Loucy (cell line): Measurements from ENCODE around the gene FARS2.

Source experiments
- H2AFZ ChIP-seq: fragments of 200-600 bp; sonication (generic); 2 replicates; pipeline ENCODE4 v1.6.0; 2016; ENCODE audit warnings: antibody characterized with exemption, mild to moderate bottlenecking, low read length, moderate library complexity
- H3F3A ChIP-seq: fragments of 200-600 bp; 2 replicates; pipeline ENCODE4 v1.6.0; 2016; ENCODE audit warnings: antibody characterized with exemption, low read depth, mild to moderate bottlenecking
- H3K27me3 ChIP-seq: fragments of 200-600 bp; sonication (generic); 2 replicates; pipeline ENCODE4 v1.6.1; 2014; ENCODE audit warnings: low read length, mild to moderate bottlenecking; ENCODE audit not compliant: insufficient read depth, poor library complexity, severe bottlenecking
- H3K36me3 ChIP-seq: fragments of 200-600 bp; sonication (generic); 2 replicates; pipeline ENCODE4 v1.6.1; 2016; ENCODE audit warnings: low read length; ENCODE audit not compliant: insufficient read depth
- H3K4me1 ChIP-seq: fragments of 200-600 bp; sonication (generic); 2 replicates; pipeline ENCODE4 v1.5.1; 2014; ENCODE audit warnings: low read length, mild to moderate bottlenecking; ENCODE audit not compliant: insufficient read depth, poor library complexity, severe bottlenecking
- H3K4me2 ChIP-seq: fragments of 200-600 bp; sonication (generic); 2 replicates; pipeline ENCODE4 v1.6.0; 2014; ENCODE audit warnings: antibody characterized with exemption, low read length, low read depth, mild to moderate bottlenecking; ENCODE audit not compliant: poor library complexity, severe bottlenecking
- H3K4me3 ChIP-seq: fragments of 200-600 bp; sonication (generic); 2 replicates; pipeline ENCODE4 v1.5.1; 2014; ENCODE audit warnings: low read length, mild to moderate bottlenecking, mixed read lengths; ENCODE audit not compliant: poor library complexity, severe bottlenecking
- H3K79me2 ChIP-seq: fragments of 200-600 bp; sonication (generic); 2 replicates; pipeline ENCODE4 v1.6.1; 2014; ENCODE audit warnings: low read length; ENCODE audit not compliant: insufficient read depth
- H3K9ac ChIP-seq: fragments of 200-600 bp; sonication (generic); 2 replicates; pipeline ENCODE4 v1.6.0; 2014; ENCODE audit warnings: mild to moderate bottlenecking, low read depth, low read length, moderate library complexity; ENCODE audit not compliant: poor library complexity, severe bottlenecking
- H3K9me2 ChIP-seq: fragments of 200-600 bp; sonication (generic); replicated peaks from 2 replicates; pipeline ENCODE4 v1.6.1; 2016; ENCODE audit warnings: low read depth, low read length, mixed read lengths
- H3K9me3 ChIP-seq: fragments of 200-600 bp; sonication (generic); 2 replicates; pipeline ENCODE4 v1.6.1; 2014; ENCODE audit warnings: mild to moderate bottlenecking, antibody characterized with exemption, low read length, low read depth; ENCODE audit not compliant: insufficient read depth
- H4K20me1 ChIP-seq: fragments of 200-600 bp; sonication (generic); 2 replicates; pipeline ENCODE4 v1.6.0; 2014; ENCODE audit warnings: antibody characterized with exemption, low read length, mild to moderate bottlenecking; ENCODE audit not compliant: insufficient read depth, poor library complexity, severe bottlenecking
- EZH2phosphoT487 ChIP-seq: fragments of 200-600 bp; IDR thresholded peaks from 2 replicates; pipeline ENCODE4 v1.6.1; 2018; ENCODE audit warnings: antibody characterized with exemption, mild to moderate bottlenecking, moderate library complexity, borderline replicate concordance
- TF ChIP-seq, protein P1 (sequence below): fragments of 200-600 bp; sonication (generic); conservative IDR thresholded peaks from 2 replicates; pipeline ENCODE4 v1.5.1; 2014; ENCODE audit warnings: mild to moderate bottlenecking, antibody characterized with exemption, low read length

The FARS2 gene

DNA sequence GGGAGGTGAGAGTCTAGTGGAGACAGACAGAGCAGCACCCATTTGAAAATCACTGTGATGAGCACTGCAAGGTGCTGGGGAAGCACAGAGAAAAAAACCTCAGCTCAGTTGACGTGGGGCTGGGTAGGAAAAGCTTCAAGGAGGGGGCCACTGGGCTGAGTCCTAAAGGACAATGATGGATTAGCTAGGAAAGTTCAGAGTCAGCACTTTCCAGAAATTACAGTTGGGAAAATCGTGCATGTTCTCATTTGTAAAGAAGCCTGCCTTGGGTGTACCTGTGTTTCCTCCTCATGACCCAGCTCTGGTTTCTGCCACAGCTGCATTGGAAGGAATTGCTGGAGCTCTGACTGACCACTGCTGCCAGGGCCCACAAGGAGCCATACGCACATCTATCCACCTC is 221.3 kb downstream of the FARS2 start:
- TF ChIP-seq, protein P1, sequence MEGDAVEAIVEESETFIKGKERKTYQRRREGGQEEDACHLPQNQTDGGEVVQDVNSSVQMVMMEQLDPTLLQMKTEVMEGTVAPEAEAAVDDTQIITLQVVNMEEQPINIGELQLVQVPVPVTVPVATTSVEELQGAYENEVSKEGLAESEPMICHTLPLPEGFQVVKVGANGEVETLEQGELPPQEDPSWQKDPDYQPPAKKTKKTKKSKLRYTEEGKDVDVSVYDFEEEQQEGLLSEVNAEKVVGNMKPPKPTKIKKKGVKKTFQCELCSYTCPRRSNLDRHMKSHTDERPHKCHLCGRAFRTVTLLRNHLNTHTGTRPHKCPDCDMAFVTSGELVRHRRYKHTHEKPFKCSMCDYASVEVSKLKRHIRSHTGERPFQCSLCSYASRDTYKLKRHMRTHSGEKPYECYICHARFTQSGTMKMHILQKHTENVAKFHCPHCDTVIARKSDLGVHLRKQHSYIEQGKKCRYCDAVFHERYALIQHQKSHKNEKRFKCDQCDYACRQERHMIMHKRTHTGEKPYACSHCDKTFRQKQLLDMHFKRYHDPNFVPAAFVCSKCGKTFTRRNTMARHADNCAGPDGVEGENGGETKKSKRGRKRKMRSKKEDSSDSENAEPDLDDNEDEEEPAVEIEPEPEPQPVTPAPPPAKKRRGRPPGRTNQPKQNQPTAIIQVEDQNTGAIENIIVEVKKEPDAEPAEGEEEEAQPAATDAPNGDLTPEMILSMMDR: no peak
- TF ChIP-seq EZH2phosphoT487: no peak
- no peak overlapping the region for H3K9ac ChIP-seq

DNA sequence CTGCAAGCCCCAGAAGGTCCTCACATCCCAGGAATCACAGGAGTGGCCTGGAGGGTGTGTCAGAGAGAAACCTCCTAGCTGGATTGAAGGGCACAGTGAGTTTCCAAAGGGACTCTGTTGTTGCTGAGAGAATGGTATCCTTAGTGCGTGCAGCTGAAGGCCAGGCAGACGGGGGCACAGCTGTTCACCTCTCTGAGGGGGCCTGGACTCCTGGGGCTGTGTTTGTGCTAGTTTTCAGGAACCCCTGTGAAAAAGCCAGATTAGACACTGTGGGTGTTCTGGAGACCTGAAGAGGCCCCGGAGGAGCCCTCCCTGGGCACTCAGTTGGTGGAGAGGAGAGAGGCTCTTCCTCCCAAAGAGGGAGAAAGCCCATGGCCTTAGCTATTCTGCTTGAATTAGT is 223.4 kb downstream of the FARS2 start:
- Histone ChIP-seq H3K4me2 (no peak overlapping the region), H3F3A (no peaks in the 10 kb centered on the region), H3K9ac (no peak overlapping the region), H3K9me2 (no peaks in the 10 kb centered on the region), H3K4me1 (no peaks in the 10 kb centered on the region), H3K27me3 (no peaks in the 10 kb centered on the region), H3K36me3 (no peaks in the 10 kb centered on the region), H3K79me2 (no peaks in the 10 kb centered on the region), H3K9me3 (no peaks in the 10 kb centered on the region), H3K4me3 (no peak overlapping the region), H2AFZ (no peak overlapping the region), H4K20me1 (no peaks in the 10 kb centered on the region)
- TF ChIP-seq, protein P1: no peak
- no peak for TF ChIP-seq EZH2phosphoT487

More for the DNA sequence above, 221.3 kb downstream of the FARS2 start:
- Histone ChIP-seq H2AFZ (no peak overlapping the region), H3K79me2 (no peaks in the 10 kb centered on the region), H3K4me1 (no peaks in the 10 kb centered on the region), H3K9me2 (no peaks in the 10 kb centered on the region), H3F3A (no peaks in the 10 kb centered on the region), H3K27me3 (no peaks in the 10 kb centered on the region), H3K4me2 (no peak overlapping the region), H3K4me3 (no peak overlapping the region), H3K36me3 (no peaks in the 10 kb centered on the region), H4K20me1 (no peaks in the 10 kb centered on the region), H3K9me3 (no peaks in the 10 kb centered on the region)

DNA sequence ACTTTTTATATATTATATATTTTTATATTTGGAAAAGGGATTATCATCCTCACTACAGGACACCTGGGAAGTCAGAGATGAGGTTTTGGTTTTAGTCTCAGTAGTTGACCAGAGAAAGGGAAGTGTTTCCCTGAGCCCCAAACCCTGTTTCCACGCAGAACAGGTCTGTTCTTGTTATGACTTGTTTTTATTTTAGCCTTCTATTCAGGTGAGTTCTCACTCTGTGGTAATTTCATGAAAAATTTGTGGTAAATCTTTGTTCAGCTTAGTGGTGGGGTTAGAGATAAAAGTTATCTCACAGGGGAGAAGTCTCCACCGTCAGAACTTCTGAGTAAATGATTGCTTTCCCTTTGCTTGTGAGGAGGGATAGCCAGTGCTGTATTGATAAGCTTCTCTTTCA is 224.9 kb downstream of the FARS2 start:
- Histone ChIP-seq H3F3A (no peaks in the 10 kb centered on the region), H4K20me1 (no peaks in the 10 kb centered on the region), H3K9me2 (no peaks in the 10 kb centered on the region), H3K4me3 (no peak overlapping the region), H3K4me2 (no peak overlapping the region), H3K36me3 (no peaks in the 10 kb centered on the region), H3K27me3 (no peaks in the 10 kb centered on the region), H3K4me1 (no peaks in the 10 kb centered on the region), H3K9ac (no peak overlapping the region), H3K9me3 (no peaks in the 10 kb centered on the region), H3K79me2 (no peaks in the 10 kb centered on the region), H2AFZ (no peak overlapping the region)
- no peak for TF ChIP-seq EZH2phosphoT487
- TF ChIP-seq, protein P1: no peak
